ENCODE measurements around the gene KCNG4. TPM values are rescaled to one million over a fixed set of nuclear protein-coding genes. Genes with fewer than 3 reads are reported as not detected.

The KCNG4 gene
- total RNA-seq, 1 experiment from 2014 or later: not detected

DNA sequence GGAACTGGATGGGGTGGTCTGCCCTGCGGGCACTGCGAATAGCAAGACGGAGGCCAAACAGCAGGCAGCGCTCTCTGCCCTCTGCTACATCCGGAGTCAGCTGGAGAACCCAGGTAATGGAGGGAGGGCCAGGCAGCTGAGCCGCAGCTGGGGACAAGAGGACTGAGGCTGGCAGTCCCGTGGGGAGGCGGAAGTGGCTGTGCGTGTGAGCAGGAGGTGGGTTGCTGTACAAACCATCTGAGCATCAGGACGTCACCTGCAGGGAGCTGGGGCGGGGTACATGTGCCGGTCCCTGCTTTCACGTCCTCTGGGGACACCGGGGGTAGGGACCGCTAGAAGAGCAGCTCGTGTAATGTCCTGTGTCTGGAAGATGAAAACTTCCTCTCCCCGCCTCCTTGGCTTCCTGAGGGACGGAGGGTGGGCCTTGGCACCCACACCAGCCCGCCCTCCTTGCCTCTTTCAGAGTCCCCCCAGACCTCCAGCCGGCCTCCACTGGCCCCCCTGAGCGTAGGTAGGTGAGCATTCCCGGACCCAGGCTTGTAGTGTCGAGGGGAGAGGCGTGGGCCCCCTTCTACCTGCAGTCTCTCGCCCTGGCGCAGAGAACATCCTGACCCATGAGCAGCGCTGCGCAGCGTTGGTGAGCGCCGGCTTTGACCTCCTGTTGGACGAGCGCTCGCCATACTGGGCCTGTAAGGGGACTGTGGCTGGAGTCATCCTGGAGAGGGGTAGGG lies 45.2 kb downstream of the KCNG4 start:
- no peak overlapping the region for H2AFZ ChIP-seq (ENCODE audit: low read depth, low read length, poor library complexity, severe bottlenecking)
- TF ChIP-seq ZNF274 (IDR thresholded peaks at IDR 0.05; ENCODE audit: low read depth, low read length) (no peak), ELF1 (IDR thresholded peaks at IDR 0.05; ENCODE audit: borderline replicate concordance, low read depth) (no peak), ZFX (IDR thresholded peaks at IDR 0.05) (no peak), EZH2phosphoT487 (IDR thresholded peaks at IDR 0.05; ENCODE audit: borderline replicate concordance) (no peak), POLR2AphosphoS5 (IDR thresholded peaks at IDR 0.05; ENCODE audit: low read depth, low read length) (no peak), YY1 (IDR thresholded peaks at IDR 0.05; ENCODE audit: extremely low read depth, insufficient replicate concordance, low read depth, low read length) (no peak), POLR2A (IDR thresholded peaks at IDR 0.05; ENCODE audit: borderline replicate concordance, extremely low read depth, insufficient read depth, insufficient read length) (no peak), RAD21 (IDR thresholded peaks at IDR 0.05; ENCODE audit: low read depth) (no peak), CBX3 (IDR thresholded peaks at IDR 0.05; ENCODE audit: low read depth) (no peak), TCF7L2 (IDR thresholded peaks at IDR 0.05; ENCODE audit: borderline replicate concordance, extremely low read depth, insufficient read depth, insufficient read length) (no peak), JUND (IDR thresholded peaks at IDR 0.05) (no peak), SRF (IDR thresholded peaks at IDR 0.05; ENCODE audit: low read depth) (no peak), CEBPB (IDR thresholded peaks at IDR 0.05; ENCODE audit: low read depth) (no peak), SIN3A (IDR thresholded peaks at IDR 0.05; ENCODE audit: low read depth) (no peak)
- TF ChIP-seq, protein P1, sequence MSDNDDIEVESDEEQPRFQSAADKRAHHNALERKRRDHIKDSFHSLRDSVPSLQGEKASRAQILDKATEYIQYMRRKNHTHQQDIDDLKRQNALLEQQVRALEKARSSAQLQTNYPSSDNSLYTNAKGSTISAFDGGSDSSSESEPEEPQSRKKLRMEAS (IDR thresholded peaks at IDR 0.05): no peak
- TF ChIP-seq, protein P2, sequence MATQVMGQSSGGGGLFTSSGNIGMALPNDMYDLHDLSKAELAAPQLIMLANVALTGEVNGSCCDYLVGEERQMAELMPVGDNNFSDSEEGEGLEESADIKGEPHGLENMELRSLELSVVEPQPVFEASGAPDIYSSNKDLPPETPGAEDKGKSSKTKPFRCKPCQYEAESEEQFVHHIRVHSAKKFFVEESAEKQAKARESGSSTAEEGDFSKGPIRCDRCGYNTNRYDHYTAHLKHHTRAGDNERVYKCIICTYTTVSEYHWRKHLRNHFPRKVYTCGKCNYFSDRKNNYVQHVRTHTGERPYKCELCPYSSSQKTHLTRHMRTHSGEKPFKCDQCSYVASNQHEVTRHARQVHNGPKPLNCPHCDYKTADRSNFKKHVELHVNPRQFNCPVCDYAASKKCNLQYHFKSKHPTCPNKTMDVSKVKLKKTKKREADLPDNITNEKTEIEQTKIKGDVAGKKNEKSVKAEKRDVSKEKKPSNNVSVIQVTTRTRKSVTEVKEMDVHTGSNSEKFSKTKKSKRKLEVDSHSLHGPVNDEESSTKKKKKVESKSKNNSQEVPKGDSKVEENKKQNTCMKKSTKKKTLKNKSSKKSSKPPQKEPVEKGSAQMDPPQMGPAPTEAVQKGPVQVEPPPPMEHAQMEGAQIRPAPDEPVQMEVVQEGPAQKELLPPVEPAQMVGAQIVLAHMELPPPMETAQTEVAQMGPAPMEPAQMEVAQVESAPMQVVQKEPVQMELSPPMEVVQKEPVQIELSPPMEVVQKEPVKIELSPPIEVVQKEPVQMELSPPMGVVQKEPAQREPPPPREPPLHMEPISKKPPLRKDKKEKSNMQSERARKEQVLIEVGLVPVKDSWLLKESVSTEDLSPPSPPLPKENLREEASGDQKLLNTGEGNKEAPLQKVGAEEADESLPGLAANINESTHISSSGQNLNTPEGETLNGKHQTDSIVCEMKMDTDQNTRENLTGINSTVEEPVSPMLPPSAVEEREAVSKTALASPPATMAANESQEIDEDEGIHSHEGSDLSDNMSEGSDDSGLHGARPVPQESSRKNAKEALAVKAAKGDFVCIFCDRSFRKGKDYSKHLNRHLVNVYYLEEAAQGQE (IDR thresholded peaks at IDR 0.05; ENCODE audit: low read depth): no peak
- TF ChIP-seq, protein P3, sequence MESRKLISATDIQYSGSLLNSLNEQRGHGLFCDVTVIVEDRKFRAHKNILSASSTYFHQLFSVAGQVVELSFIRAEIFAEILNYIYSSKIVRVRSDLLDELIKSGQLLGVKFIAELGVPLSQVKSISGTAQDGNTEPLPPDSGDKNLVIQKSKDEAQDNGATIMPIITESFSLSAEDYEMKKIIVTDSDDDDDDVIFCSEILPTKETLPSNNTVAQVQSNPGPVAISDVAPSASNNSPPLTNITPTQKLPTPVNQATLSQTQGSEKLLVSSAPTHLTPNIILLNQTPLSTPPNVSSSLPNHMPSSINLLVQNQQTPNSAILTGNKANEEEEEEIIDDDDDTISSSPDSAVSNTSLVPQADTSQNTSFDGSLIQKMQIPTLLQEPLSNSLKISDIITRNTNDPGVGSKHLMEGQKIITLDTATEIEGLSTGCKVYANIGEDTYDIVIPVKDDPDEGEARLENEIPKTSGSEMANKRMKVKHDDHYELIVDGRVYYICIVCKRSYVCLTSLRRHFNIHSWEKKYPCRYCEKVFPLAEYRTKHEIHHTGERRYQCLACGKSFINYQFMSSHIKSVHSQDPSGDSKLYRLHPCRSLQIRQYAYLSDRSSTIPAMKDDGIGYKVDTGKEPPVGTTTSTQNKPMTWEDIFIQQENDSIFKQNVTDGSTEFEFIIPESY (IDR thresholded peaks at IDR 0.05; ENCODE audit: extremely low read depth, insufficient replicate concordance, low read length): no peak
- TF ChIP-seq, protein P4, sequence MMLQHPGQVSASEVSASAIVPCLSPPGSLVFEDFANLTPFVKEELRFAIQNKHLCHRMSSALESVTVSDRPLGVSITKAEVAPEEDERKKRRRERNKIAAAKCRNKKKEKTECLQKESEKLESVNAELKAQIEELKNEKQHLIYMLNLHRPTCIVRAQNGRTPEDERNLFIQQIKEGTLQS (IDR thresholded peaks at IDR 0.05): no peak
- TF ChIP-seq, protein P5, sequence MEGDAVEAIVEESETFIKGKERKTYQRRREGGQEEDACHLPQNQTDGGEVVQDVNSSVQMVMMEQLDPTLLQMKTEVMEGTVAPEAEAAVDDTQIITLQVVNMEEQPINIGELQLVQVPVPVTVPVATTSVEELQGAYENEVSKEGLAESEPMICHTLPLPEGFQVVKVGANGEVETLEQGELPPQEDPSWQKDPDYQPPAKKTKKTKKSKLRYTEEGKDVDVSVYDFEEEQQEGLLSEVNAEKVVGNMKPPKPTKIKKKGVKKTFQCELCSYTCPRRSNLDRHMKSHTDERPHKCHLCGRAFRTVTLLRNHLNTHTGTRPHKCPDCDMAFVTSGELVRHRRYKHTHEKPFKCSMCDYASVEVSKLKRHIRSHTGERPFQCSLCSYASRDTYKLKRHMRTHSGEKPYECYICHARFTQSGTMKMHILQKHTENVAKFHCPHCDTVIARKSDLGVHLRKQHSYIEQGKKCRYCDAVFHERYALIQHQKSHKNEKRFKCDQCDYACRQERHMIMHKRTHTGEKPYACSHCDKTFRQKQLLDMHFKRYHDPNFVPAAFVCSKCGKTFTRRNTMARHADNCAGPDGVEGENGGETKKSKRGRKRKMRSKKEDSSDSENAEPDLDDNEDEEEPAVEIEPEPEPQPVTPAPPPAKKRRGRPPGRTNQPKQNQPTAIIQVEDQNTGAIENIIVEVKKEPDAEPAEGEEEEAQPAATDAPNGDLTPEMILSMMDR (IDR thresholded peaks at IDR 0.05 in 2 of 3, conservative IDR thresholded peaks at IDR 0.05 in 1 of 3; ENCODE audit: borderline replicate concordance in 1 of 3, insufficient read depth in 1 of 3, low read depth in 2 of 3, low read length in 2 of 3): no peak
- RAD21 ChIA-PET (ENCODE audit: low non-redundant PET in 1 of 2, low total read pairs in 2 of 2, uncharacterized antibody in 2 of 2, unreplicated experiment in 2 of 2): no interaction called here
- H3K9me2 ChIP-seq (ENCODE audit: insufficient read depth): no peaks in the 10 kb centered on the region
- POLR2A ChIA-PET: no interaction called here
- no peaks in the 10 kb centered on the region for H3K27me3 ChIP-seq (ENCODE audit: insufficient read depth, low read length)
- no peak overlapping the region for H3K4me3 ChIP-seq (replicated peaks in 1 of 2; ENCODE audit: low read depth in 1 of 2, low read length in 2 of 2)
- H3K36me3 ChIP-seq (ENCODE audit: control insufficient read depth in 1 of 2, insufficient read depth in 2 of 2, low read length in 2 of 2): no peaks in the 10 kb centered on the region
- DNase-seq (ENCODE audit: low read depth, low spot score) (no peak), ATAC-seq (no peak)
- CTCF ChIA-PET: interaction anchor here (1.0 to 2.4 kb wide), 2 partner anchors 8 to 113 kb away, joined by 3 to 11 read pairs; partner anchors contain the start of gene TAF1C
- intact Hi-C loops (cut with micrococcal nuclease): no loop called here
- H3K27ac ChIP-seq (ENCODE audit: low read depth, low read length): no peak overlapping the region
- no peak overlapping the region for H3K9ac ChIP-seq (ENCODE audit: low read length)
- H4K20me1 ChIP-seq (ENCODE audit: insufficient read depth): no peaks in the 10 kb centered on the region
- H3K4me2 ChIP-seq (ENCODE audit: low read length): no peak overlapping the region
- H3K79me2 ChIP-seq (ENCODE audit: insufficient read depth, low read length): no peaks in the 10 kb centered on the region
- H3K9me3 ChIP-seq (ENCODE audit: control insufficient read depth in 1 of 2, insufficient read depth in 1 of 2, low read depth in 1 of 2, low read length in 2 of 2): no peaks in the 10 kb centered on the region
- H3K4me1 ChIP-seq (ENCODE audit: control insufficient read depth in 1 of 2, insufficient read depth in 2 of 2, low read length in 2 of 2): peaks cover 0 to 7% of the 10 kb centered on the region in 2 experiments; a peak in 1 of 4 replicates
- BruUV-seq (replicated peaks): no TSS peak

Measured in HCT116 (cell line).